Measurements from ENCODE around the gene DGUOK. TPM values are rescaled to one million over a fixed set of nuclear protein-coding genes. Genes with fewer than 3 reads are reported as not detected.

Gene DGUOK

GRCh38 chr2:74006459-74006858, 79.8 kb downstream of the DGUOK start:
- H4K91ac ChIP-seq (ENCODE audit: low read depth, low read length, poor library complexity), result no peak overlapping the region
- H2BK5ac ChIP-seq (ENCODE audit: low read length), result no peak overlapping the region
- no peak overlapping the region for H3K18ac ChIP-seq (ENCODE audit: low read length)
- no peak overlapping the region for H3K4ac ChIP-seq (ENCODE audit: low read length)
- no peak overlapping the region for H4K8ac ChIP-seq (ENCODE audit: low read depth, low read length)
- H3K27me3 ChIP-seq (ENCODE audit: control insufficient read depth in 3 of 3, insufficient read depth in 3 of 3, low read depth in 1 of 3, low read length in 3 of 3), result peaks cover 0 to 46% (median 0%) of the 10 kb centered on the region in 3 experiments
- H2AFZ ChIP-seq (ENCODE audit: low read length), result no peak overlapping the region
- H3K9ac ChIP-seq (ENCODE audit: low read depth, low read length, poor library complexity), result no peak overlapping the region
- H3K4me1 ChIP-seq (ENCODE audit: control insufficient read depth in 2 of 2, insufficient read depth in 1 of 2, low read depth in 1 of 2, low read length in 2 of 2), result peaks cover 36 to 44% of the 10 kb centered on the region in 2 donors
- H3K9me3 ChIP-seq (replicated peaks in 1 of 2; ENCODE audit: control insufficient read depth in 2 of 2, insufficient read depth in 1 of 2, low read depth in 1 of 2, low read length in 2 of 2), result peaks cover 0 to 2% of the 10 kb centered on the region in 2 donors
- H3K14ac ChIP-seq (ENCODE audit: low read length), result no peak overlapping the region
- peaks cover 0 to 68% of the 10 kb centered on the region in 2 donors for H3K36me3 ChIP-seq (replicated peaks in 1 of 2; ENCODE audit: control insufficient read depth in 2 of 2, insufficient read depth in 2 of 2, low read length in 2 of 2)
- H3K4me3 ChIP-seq (ENCODE audit: low read length in 2 of 2), result no peak overlapping the region
- no peak for DNase-seq (ENCODE audit: low spot score)
- H2BK12ac ChIP-seq (ENCODE audit: low read length), result no peak overlapping the region
- H3K79me1 ChIP-seq (ENCODE audit: low read depth, low read length), result peaks cover 12% of the 10 kb centered on the region
- H3K27ac ChIP-seq (replicated peaks; ENCODE audit: low read length), result no peak overlapping the region
- H3K4me2 ChIP-seq (ENCODE audit: insufficient read depth, low read length, poor library complexity, severe bottlenecking), result no peak overlapping the region
- no CpG with 5 or more reads among the region's 7 CpGs for WGBS, 2 donors (ENCODE audit: extremely low coverage in 2 of 2, insufficient read length in 2 of 2, insufficient replicate concordance in 1 of 2)
- H2BK120ac ChIP-seq (ENCODE audit: low read depth, low read length), result no peak overlapping the region
- peak overlapping the region; percentile 44 for H3K23ac ChIP-seq (ENCODE audit: low read depth, low read length, poor library complexity)
- H2AK5ac ChIP-seq (ENCODE audit: low read depth, low read length), result no peak overlapping the region
- no peak overlapping the region for H2BK15ac ChIP-seq (ENCODE audit: low read length)

- Histone ChIP-seq H2AK5ac (ENCODE audit: low read depth, low read length) (no peak overlapping the region), H3K9me3 (replicated peaks in 1 of 2; ENCODE audit: control insufficient read depth in 2 of 2, insufficient read depth in 1 of 2, low read depth in 1 of 2, low read length in 2 of 2) (peaks cover 0 to 2% of the 10 kb centered on the region in 2 donors), H2BK120ac (ENCODE audit: low read depth, low read length) (no peak overlapping the region), H3K4ac (ENCODE audit: low read length) (no peak overlapping the region), H3K4me3 (ENCODE audit: low read length in 2 of 2) (no peak overlapping the region), H3K4me2 (ENCODE audit: insufficient read depth, low read length, poor library complexity, severe bottlenecking) (no peak overlapping the region), H3K79me1 (ENCODE audit: low read depth, low read length) (peaks cover 12% of the 10 kb centered on the region), H3K27me3 (ENCODE audit: control insufficient read depth in 3 of 3, insufficient read depth in 3 of 3, low read depth in 1 of 3, low read length in 3 of 3) (peaks cover 0 to 45% (median 0%) of the 10 kb centered on the region in 3 experiments), H3K23ac (ENCODE audit: low read depth, low read length, poor library complexity) (peak overlapping the region; percentile 17), H3K14ac (ENCODE audit: low read length) (no peak overlapping the region), H3K9ac (ENCODE audit: low read depth, low read length, poor library complexity) (no peak overlapping the region), H2BK12ac (ENCODE audit: low read length) (no peak overlapping the region), H3K18ac (ENCODE audit: low read length) (no peak overlapping the region), H3K27ac (replicated peaks; ENCODE audit: low read length) (no peak overlapping the region), H3K36me3 (replicated peaks in 1 of 2; ENCODE audit: control insufficient read depth in 2 of 2, insufficient read depth in 2 of 2, low read length in 2 of 2) (peaks cover 0 to 70% of the 10 kb centered on the region in 2 donors), H4K8ac (ENCODE audit: low read depth, low read length) (no peak overlapping the region), H2AFZ (ENCODE audit: low read length) (no peak overlapping the region), H2BK15ac (ENCODE audit: low read length) (no peak overlapping the region), H3K4me1 (ENCODE audit: control insufficient read depth in 2 of 2, insufficient read depth in 1 of 2, low read depth in 1 of 2, low read length in 2 of 2) (peaks cover 30 to 38% of the 10 kb centered on the region in 2 donors), H4K91ac (ENCODE audit: low read depth, low read length, poor library complexity) (no peak overlapping the region), H2BK5ac (ENCODE audit: low read length) (no peak overlapping the region)
- DNase-seq (ENCODE audit: low spot score), result no peak
- WGBS, 2 donors (ENCODE audit: extremely low coverage in 2 of 2, insufficient read length in 2 of 2, insufficient replicate concordance in 1 of 2), result no CpG with 5 or more reads among the region's 4 CpGs
Measured at GRCh38 chr2:74007121-74007520, 80.4 kb downstream of the DGUOK start.

- no peak overlapping the region for H4K91ac ChIP-seq (ENCODE audit: low read depth, low read length, poor library complexity)
- H2BK12ac ChIP-seq (ENCODE audit: low read length), result no peak overlapping the region
- peaks cover 12% of the 10 kb centered on the region for H3K79me1 ChIP-seq (ENCODE audit: low read depth, low read length)
- peaks cover 28 to 38% of the 10 kb centered on the region in 2 donors for H3K4me1 ChIP-seq (ENCODE audit: control insufficient read depth in 2 of 2, insufficient read depth in 1 of 2, low read depth in 1 of 2, low read length in 2 of 2)
- no peak overlapping the region for H3K18ac ChIP-seq (ENCODE audit: low read length)
- H3K23ac ChIP-seq (ENCODE audit: low read depth, low read length, poor library complexity), result no peak overlapping the region
- no peak overlapping the region for H4K8ac ChIP-seq (ENCODE audit: low read depth, low read length)
- no peak overlapping the region for H2BK15ac ChIP-seq (ENCODE audit: low read length)
- no peak for DNase-seq (ENCODE audit: low spot score)
- WGBS, 2 donors (ENCODE audit: extremely low coverage in 2 of 2, insufficient read length in 2 of 2, insufficient replicate concordance in 1 of 2), result no CpG with 5 or more reads among the region's 5 CpGs
- H3K27me3 ChIP-seq (ENCODE audit: control insufficient read depth in 3 of 3, insufficient read depth in 3 of 3, low read depth in 1 of 3, low read length in 3 of 3), result peaks cover 0 to 45% (median 0%) of the 10 kb centered on the region in 3 experiments
- no peak overlapping the region for H2AFZ ChIP-seq (ENCODE audit: low read length)
- H3K4me3 ChIP-seq (ENCODE audit: low read length in 2 of 2), result no peak overlapping the region
- peaks cover 0 to 76% of the 10 kb centered on the region in 2 donors for H3K36me3 ChIP-seq (replicated peaks in 1 of 2; ENCODE audit: control insufficient read depth in 2 of 2, insufficient read depth in 2 of 2, low read length in 2 of 2)
- H3K4me2 ChIP-seq (ENCODE audit: insufficient read depth, low read length, poor library complexity, severe bottlenecking), result no peak overlapping the region
- H3K14ac ChIP-seq (ENCODE audit: low read length), result no peak overlapping the region
- no peak overlapping the region for H3K9ac ChIP-seq (ENCODE audit: low read depth, low read length, poor library complexity)
- H3K9me3 ChIP-seq (replicated peaks in 1 of 2; ENCODE audit: control insufficient read depth in 2 of 2, insufficient read depth in 1 of 2, low read depth in 1 of 2, low read length in 2 of 2), result peaks cover 0 to 2% of the 10 kb centered on the region in 2 donors
- H3K27ac ChIP-seq (replicated peaks; ENCODE audit: low read length), result no peak overlapping the region
- H2BK5ac ChIP-seq (ENCODE audit: low read length), result no peak overlapping the region
- no peak overlapping the region for H3K4ac ChIP-seq (ENCODE audit: low read length)
- H2AK5ac ChIP-seq (ENCODE audit: low read depth, low read length), result no peak overlapping the region
- no peak overlapping the region for H2BK120ac ChIP-seq (ENCODE audit: low read depth, low read length)
Measured at GRCh38 chr2:74007711-74008110, 81.0 kb downstream of the DGUOK start.

Small RNA genes lying within 50 kb of the gene (small RNA-seq; reads per million reads assigned to genes)
- gene AC110801.1 (ENCODE audit: insufficient read depth), result not detected
- gene RNA5SP97 (ENCODE audit: insufficient read depth), result not detected
